Measurements from ENCODE around the gene CLIC6. TPM values are rescaled to one million over a fixed set of nuclear protein-coding genes. Genes with fewer than 3 reads are reported as not detected.

Gene CLIC6
- total RNA-seq, 1 donor: under 0.01 TPM

DNA sequence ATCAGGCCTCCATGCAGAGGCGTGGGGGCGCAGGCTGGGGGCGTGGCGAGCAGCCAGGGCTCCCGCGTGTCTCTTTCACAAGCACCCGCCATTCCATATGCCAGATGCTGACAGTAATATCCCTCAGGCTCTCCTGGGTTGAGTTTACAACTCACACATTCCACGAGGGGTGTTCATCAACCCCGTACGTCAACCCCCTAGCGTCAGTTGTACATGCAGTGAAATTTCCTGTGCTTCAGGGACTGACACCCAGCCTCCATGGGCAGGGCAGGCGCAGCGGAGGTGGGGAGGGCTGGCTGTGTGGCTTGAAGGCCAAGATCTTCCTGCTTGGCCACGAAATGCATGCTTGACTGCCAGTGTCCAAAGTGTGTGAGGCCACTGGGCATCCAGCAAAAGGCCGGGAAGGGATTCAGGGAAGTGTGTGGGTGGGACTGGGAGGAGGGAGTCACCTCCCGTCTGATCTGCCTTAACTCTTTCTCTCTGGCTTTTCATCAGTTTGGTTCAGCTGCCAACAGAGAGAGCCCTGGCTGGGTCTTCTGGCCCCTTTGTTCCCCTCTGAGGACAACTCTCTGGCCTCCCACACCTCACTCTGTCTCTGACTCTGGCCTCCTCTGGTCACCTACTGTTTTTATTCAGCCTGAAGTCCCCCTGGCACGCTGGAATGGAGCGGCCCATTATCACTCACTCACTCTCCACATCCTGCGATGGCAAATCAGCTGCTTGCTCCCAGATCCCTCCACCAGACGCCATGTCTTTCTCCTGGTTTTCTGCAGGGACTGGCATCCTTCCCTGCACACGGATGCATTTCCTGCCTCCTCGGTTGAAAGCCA lies 33.8 kb downstream of the CLIC6 start:
- no peaks in the 10 kb centered on the region for H3K36me3 ChIP-seq (ENCODE audit: insufficient read depth, low read length)
- H3K27me3 ChIP-seq (ENCODE audit: insufficient read depth, low read length): no peaks in the 10 kb centered on the region
- no peaks in the 10 kb centered on the region for H4K20me1 ChIP-seq (ENCODE audit: insufficient read depth, low read length)
- H3K4me2 ChIP-seq (ENCODE audit: insufficient read depth, low read length): peak overlapping the region; percentile 38
- no peaks in the 10 kb centered on the region for H3K79me2 ChIP-seq (ENCODE audit: insufficient read depth, low read length)
- DNase-seq (ENCODE audit: insufficient read length, low spot score, missing footprints): peak; percentile 90
- H3K9me3 ChIP-seq (ENCODE audit: low read depth, low read length): no peaks in the 10 kb centered on the region
- no peak overlapping the region for H3K4me3 ChIP-seq (ENCODE audit: insufficient read depth, low read length)
- peaks cover 36% of the 10 kb centered on the region for H3K4me1 ChIP-seq (ENCODE audit: insufficient read depth, low read length)
- H3K27ac ChIP-seq (ENCODE audit: low read depth, low read length): peak overlapping the region; percentile 79
- peak overlapping the region; percentile 70 for H2AFZ ChIP-seq (ENCODE audit: low read length)
- TF ChIP-seq, protein P1, sequence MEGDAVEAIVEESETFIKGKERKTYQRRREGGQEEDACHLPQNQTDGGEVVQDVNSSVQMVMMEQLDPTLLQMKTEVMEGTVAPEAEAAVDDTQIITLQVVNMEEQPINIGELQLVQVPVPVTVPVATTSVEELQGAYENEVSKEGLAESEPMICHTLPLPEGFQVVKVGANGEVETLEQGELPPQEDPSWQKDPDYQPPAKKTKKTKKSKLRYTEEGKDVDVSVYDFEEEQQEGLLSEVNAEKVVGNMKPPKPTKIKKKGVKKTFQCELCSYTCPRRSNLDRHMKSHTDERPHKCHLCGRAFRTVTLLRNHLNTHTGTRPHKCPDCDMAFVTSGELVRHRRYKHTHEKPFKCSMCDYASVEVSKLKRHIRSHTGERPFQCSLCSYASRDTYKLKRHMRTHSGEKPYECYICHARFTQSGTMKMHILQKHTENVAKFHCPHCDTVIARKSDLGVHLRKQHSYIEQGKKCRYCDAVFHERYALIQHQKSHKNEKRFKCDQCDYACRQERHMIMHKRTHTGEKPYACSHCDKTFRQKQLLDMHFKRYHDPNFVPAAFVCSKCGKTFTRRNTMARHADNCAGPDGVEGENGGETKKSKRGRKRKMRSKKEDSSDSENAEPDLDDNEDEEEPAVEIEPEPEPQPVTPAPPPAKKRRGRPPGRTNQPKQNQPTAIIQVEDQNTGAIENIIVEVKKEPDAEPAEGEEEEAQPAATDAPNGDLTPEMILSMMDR (IDR thresholded peaks at IDR 0.05; ENCODE audit: extremely low read depth, low read depth, low read length): no peak

DNA sequence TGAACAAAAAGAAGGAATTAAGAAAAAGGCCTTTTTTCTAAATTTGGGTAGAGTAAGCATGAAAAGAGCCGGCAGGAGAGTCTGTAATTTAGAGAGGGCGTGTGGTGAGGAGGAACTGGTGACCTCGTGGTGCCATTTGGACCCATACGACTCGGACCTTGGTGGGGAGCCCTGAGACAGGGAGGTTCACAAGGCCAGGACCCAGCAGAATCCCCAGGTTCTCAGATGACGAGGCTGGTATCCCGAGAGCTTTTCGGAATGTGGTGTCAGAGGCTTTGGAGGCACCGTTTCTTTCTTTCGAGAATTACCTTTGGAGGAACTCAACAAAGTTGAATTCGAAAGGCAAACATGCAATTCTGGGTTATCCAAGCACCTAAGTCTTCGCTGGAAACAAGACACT lies 34.8 kb downstream of the CLIC6 start:
- DNase-seq (ENCODE audit: insufficient read length, low spot score, missing footprints): no peak
- TF ChIP-seq, protein P1 (IDR thresholded peaks at IDR 0.05; ENCODE audit: extremely low read depth, low read depth, low read length): no peak
- peak overlapping the region; percentile 64 for H2AFZ ChIP-seq (ENCODE audit: low read length)
- H3K27me3 ChIP-seq (ENCODE audit: insufficient read depth, low read length): no peaks in the 10 kb centered on the region
- peaks cover 36% of the 10 kb centered on the region for H3K4me1 ChIP-seq (ENCODE audit: insufficient read depth, low read length)
- H3K4me2 ChIP-seq (ENCODE audit: insufficient read depth, low read length): peak overlapping the region; percentile 68
- H3K27ac ChIP-seq (ENCODE audit: low read depth, low read length): peak overlapping the region; percentile 79
- H3K36me3 ChIP-seq (ENCODE audit: insufficient read depth, low read length): no peaks in the 10 kb centered on the region
- no peaks in the 10 kb centered on the region for H3K79me2 ChIP-seq (ENCODE audit: insufficient read depth, low read length)
- no peaks in the 10 kb centered on the region for H3K9me3 ChIP-seq (ENCODE audit: low read depth, low read length)
- no peak overlapping the region for H3K4me3 ChIP-seq (ENCODE audit: insufficient read depth, low read length)
- no peaks in the 10 kb centered on the region for H4K20me1 ChIP-seq (ENCODE audit: insufficient read depth, low read length)

DNA sequence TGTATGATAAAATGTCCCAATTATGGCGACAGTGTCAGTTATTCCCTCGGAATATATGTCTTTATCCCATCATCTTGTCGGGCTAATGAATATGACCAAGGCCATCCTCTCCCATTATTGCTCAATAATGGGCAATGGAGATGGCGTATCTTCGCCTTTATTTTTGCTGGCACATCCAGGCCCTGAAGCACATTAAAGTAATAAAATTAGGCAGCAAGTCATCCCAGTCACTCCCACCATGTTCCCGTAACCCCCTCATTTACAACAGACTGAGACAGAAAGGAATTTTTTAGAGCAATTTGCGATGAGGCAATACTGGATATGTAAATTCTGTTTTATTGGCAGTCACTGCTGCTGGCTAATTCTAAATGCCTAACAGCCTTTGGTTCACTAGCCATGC lies 35.3 kb downstream of the CLIC6 start:
- TF ChIP-seq, protein P1 (IDR thresholded peaks at IDR 0.05; ENCODE audit: extremely low read depth, low read depth, low read length): no peak
- Histone ChIP-seq H3K79me2 (ENCODE audit: insufficient read depth, low read length) (no peaks in the 10 kb centered on the region), H4K20me1 (ENCODE audit: insufficient read depth, low read length) (no peaks in the 10 kb centered on the region), H3K27ac (ENCODE audit: low read depth, low read length) (peak overlapping the region; percentile 79), H3K36me3 (ENCODE audit: insufficient read depth, low read length) (no peaks in the 10 kb centered on the region), H3K4me1 (ENCODE audit: insufficient read depth, low read length) (peaks cover 36% of the 10 kb centered on the region), H2AFZ (ENCODE audit: low read length) (peak overlapping the region; percentile 64), H3K27me3 (ENCODE audit: insufficient read depth, low read length) (no peaks in the 10 kb centered on the region), H3K4me3 (ENCODE audit: insufficient read depth, low read length) (no peak overlapping the region), H3K4me2 (ENCODE audit: insufficient read depth, low read length) (peak overlapping the region; percentile 68), H3K9me3 (ENCODE audit: low read depth, low read length) (no peaks in the 10 kb centered on the region)
- peak; percentile 70 for DNase-seq (ENCODE audit: insufficient read length, low spot score, missing footprints)

DNA sequence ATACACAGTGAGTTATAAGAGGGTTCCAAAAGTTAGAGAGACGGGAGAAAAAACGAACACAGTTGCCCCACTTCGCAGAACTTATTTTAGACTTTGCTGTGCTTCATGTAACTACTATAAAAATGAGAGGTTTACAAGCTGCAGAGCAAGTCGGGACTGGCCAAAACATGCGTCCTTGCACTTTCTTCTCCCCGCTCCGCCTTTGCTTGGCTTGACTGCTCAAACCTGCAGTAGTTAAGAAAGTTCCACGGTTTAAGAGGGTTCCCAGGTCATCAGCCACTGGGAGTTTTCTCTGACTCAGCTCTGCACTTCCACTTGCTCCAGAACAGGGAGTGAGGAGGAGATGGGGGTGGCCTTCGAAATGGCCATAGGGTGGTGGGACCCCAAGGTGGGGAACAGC lies 36.2 kb downstream of the CLIC6 start:
- H3K4me3 ChIP-seq (ENCODE audit: insufficient read depth, low read length): no peak overlapping the region
- H3K9me3 ChIP-seq (ENCODE audit: low read depth, low read length): no peaks in the 10 kb centered on the region
- H3K36me3 ChIP-seq (ENCODE audit: insufficient read depth, low read length): no peaks in the 10 kb centered on the region
- H3K79me2 ChIP-seq (ENCODE audit: insufficient read depth, low read length): no peaks in the 10 kb centered on the region
- TF ChIP-seq, protein P1 (IDR thresholded peaks at IDR 0.05; ENCODE audit: extremely low read depth, low read depth, low read length): no peak
- peak overlapping the region; percentile 19 for H2AFZ ChIP-seq (ENCODE audit: low read length)
- peaks cover 36% of the 10 kb centered on the region for H3K4me1 ChIP-seq (ENCODE audit: insufficient read depth, low read length)
- H4K20me1 ChIP-seq (ENCODE audit: insufficient read depth, low read length): no peaks in the 10 kb centered on the region
- peak overlapping the region; percentile 68 for H3K4me2 ChIP-seq (ENCODE audit: insufficient read depth, low read length)
- H3K27me3 ChIP-seq (ENCODE audit: insufficient read depth, low read length): no peaks in the 10 kb centered on the region
- H3K27ac ChIP-seq (ENCODE audit: low read depth, low read length): peak overlapping the region; percentile 79
- peak; percentile 43 for DNase-seq (ENCODE audit: insufficient read length, low spot score, missing footprints)

All from osteoblast (primary cell).